Gastroesophageal sphincter (tissue), 4 donors: ENCODE data around the gene PNPLA7. TPM values are rescaled to one million over a fixed set of nuclear protein-coding genes. Genes with fewer than 3 reads are reported as not detected.
"Not testable (repeated sequence)": the region's sequence is repeated elsewhere in the genome, so short reads cannot be mapped to it uniquely, and the experiment has no call there.

Experiments used
- ATAC-seq: fragments of 150-250 bp; one replicate; pipeline ENCODE4 v1.9.1; 2016; ENCODE audit warnings: mild to moderate bottlenecking, moderate library complexity
- H3K27ac ChIP-seq, 4 donors: fragments of 200-600 bp; sonication (generic) in 3 of 4; 1 replicate in 3 of 4; 2 replicates in 1 of 4; pipeline ENCODE4 v1.5.1; 2016 to 2019
- H3K27me3 ChIP-seq: fragments of 200-600 bp; sonication (generic); one replicate; pipeline ENCODE4 v1.5.1; 2019
- H3K36me3 ChIP-seq, 2 donors: fragments of 200-600 bp; sonication (generic); one replicate each; pipeline ENCODE4 v1.5.1; 2019; ENCODE audit warnings: control low read depth in 1 of 2
- H3K4me1 ChIP-seq, 3 donors: fragments of 200-600 bp; sonication (generic); 1 replicate in 2 of 3; 2 replicates in 1 of 3; pipeline ENCODE4 v1.5.1; 2016 to 2019; ENCODE audit warnings: control low read depth in 2 of 3
- H3K4me3 ChIP-seq, 2 donors: fragments of 200-600 bp; sonication (generic); one replicate each; pipeline ENCODE4 v1.5.1; 2019; ENCODE audit warnings: mild to moderate bottlenecking in 1 of 2, moderate library complexity in 1 of 2
- H3K9me3 ChIP-seq, 3 donors: fragments of 200-600 bp; sonication (generic); one replicate each; pipeline ENCODE4 v1.5.1; 2017 to 2019; ENCODE audit warnings: control low read depth in 2 of 3
- EP300 ChIP-seq: sonication (generic); formaldehyde crosslinking; IDR thresholded peaks from one replicate; pipeline ENCODE4 v1.6.1; 2017; ENCODE audit warnings: antibody characterized with exemption, mild to moderate bottlenecking
- POLR2A ChIP-seq, 2 donors: fragments of 450-650 bp; IDR thresholded peaks; one replicate each; pipeline ENCODE4 v1.6.1; 2017; ENCODE audit warnings: antibody characterized with exemption in 2 of 2, mild to moderate bottlenecking in 2 of 2, moderate library complexity in 1 of 2
- POLR2AphosphoS5 ChIP-seq: sonication (generic); formaldehyde crosslinking; IDR thresholded peaks from one replicate; pipeline ENCODE4 v1.6.1; 2017; ENCODE audit warnings: antibody characterized with exemption
- whole genome bisulfite sequencing, 2 donors: methylation state at CpG; one replicate each; pipeline ENCODE4 v1.1.5; 2018; ENCODE audit warnings: low coverage in 1 of 2; 5-methylcytosine and 5-hydroxymethylcytosine counted together
- total RNA-seq, 4 donors: library from RNA; depleted of rRNA; stranded (reverse); fragments of >200 nt; gene quantifications; one replicate each; pipeline ENCODE4 v1.1.0, GENCODE V29; 2016
- TF ChIP-seq, protein P1 (sequence below), 4 experiments: fragments of 200-600 bp in 2 of 4; fragments of 450-650 bp in 2 of 4; sonication (generic) in 1 of 4; IDR thresholded peaks; one replicate each; pipeline ENCODE4 v1.5.1; 2017 to 2019; ENCODE audit warnings: antibody characterized with exemption in 4 of 4, mild to moderate bottlenecking in 2 of 4, moderate library complexity in 2 of 4

Gene PNPLA7
- total RNA-seq, 4 donors from 2014 or later: 2.0 to 11.2 (median 6.6) TPM

GRCh38 chr9:137511758-137512463 lies 38.3 kb downstream of the PNPLA7 start:
- no peak for ATAC-seq
- H3K36me3 ChIP-seq: peaks cover 0 to 37% of the 10 kb centered on the region in 2 donors
- TF ChIP-seq POLR2AphosphoS5 (no peak), EP300 (no peak), POLR2A (IDR thresholded peaks at IDR 0.05) (no peak)
- TF ChIP-seq, protein P1, sequence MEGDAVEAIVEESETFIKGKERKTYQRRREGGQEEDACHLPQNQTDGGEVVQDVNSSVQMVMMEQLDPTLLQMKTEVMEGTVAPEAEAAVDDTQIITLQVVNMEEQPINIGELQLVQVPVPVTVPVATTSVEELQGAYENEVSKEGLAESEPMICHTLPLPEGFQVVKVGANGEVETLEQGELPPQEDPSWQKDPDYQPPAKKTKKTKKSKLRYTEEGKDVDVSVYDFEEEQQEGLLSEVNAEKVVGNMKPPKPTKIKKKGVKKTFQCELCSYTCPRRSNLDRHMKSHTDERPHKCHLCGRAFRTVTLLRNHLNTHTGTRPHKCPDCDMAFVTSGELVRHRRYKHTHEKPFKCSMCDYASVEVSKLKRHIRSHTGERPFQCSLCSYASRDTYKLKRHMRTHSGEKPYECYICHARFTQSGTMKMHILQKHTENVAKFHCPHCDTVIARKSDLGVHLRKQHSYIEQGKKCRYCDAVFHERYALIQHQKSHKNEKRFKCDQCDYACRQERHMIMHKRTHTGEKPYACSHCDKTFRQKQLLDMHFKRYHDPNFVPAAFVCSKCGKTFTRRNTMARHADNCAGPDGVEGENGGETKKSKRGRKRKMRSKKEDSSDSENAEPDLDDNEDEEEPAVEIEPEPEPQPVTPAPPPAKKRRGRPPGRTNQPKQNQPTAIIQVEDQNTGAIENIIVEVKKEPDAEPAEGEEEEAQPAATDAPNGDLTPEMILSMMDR (IDR thresholded peaks at IDR 0.05): no peak
- no peaks in the 10 kb centered on the region for H3K27me3 ChIP-seq
- no peaks in the 10 kb centered on the region for H3K9me3 ChIP-seq
- no peaks in the 10 kb centered on the region for H3K4me1 ChIP-seq
- no peak overlapping the region for H3K27ac ChIP-seq
- H3K4me3 ChIP-seq: no peak overlapping the region
- 71 to 93% methylated on average over 4 to 6 of the region's 25 CpGs for WGBS, 2 donors

- H3K27me3 ChIP-seq, H3K9me3 ChIP-seq, H3K4me1 ChIP-seq, ATAC-seq, H3K27ac ChIP-seq, H3K4me3 ChIP-seq: not testable (repeated sequence)
- peaks cover 0 to 37% of the 10 kb centered on the region in 2 donors for H3K36me3 ChIP-seq
- 89 to 90% methylated on average over 2 to 7 of the region's 22 CpGs for WGBS, 2 donors
Observed at GRCh38 chr9:137511126-137511525, 39.1 kb downstream of the PNPLA7 start.

- WGBS, 2 donors: 81 to 86% methylated on average over 12 to 14 of the region's 14 CpGs
- TF ChIP-seq, protein P1 (IDR thresholded peaks at IDR 0.05): no peak
- TF ChIP-seq POLR2AphosphoS5 (no peak), EP300 (no peak), POLR2A (IDR thresholded peaks at IDR 0.05) (no peak)
- no peaks in the 10 kb centered on the region for H3K27me3 ChIP-seq
Observed at GRCh38 chr9:137509198-137509597, 41.0 kb downstream of the PNPLA7 start.

DNA sequence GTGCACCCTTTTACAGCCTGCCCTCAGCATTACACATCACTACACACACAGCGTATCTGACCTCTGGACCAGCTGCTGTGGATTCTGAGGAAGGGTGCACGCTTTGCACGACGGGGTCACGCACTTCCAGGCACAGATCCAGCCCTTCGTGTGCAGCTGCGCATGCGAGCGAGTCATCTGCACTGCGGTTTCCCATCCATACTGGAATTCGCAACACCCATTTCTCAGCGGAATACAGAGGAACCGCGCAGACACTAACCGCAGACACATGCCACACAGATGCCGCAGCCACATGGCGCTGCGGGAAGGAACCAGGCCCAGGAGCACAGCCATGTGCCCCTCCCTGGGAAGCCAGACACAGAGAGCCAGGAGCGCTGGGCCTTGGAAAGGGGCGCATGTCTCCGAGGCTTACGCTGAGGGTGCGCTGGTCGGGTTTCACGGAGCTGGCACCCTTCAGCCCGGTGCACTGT lies 43.5 kb downstream of the PNPLA7 start:
- Histone ChIP-seq H3K27me3 (no peaks in the 10 kb centered on the region), H3K27ac (no peak overlapping the region), H3K36me3 (peaks cover 0 to 22% of the 10 kb centered on the region in 2 donors), H3K4me3 (no peak overlapping the region), H3K9me3 (no peaks in the 10 kb centered on the region), H3K4me1 (no peaks in the 10 kb centered on the region)
- TF ChIP-seq POLR2AphosphoS5 (no peak), POLR2A (IDR thresholded peaks at IDR 0.05) (no peak), EP300 (no peak)
- TF ChIP-seq, protein P1 (IDR thresholded peaks at IDR 0.05): no peak
- no CpG with 5 or more reads among the region's 26 CpGs for WGBS, 2 donors
- no peak for ATAC-seq

More at GRCh38 chr9:137509198-137509597, 41.0 kb downstream of the PNPLA7 start:
- Histone ChIP-seq H3K36me3 (peaks cover 0 to 34% of the 10 kb centered on the region in 2 donors), H3K27ac (no peak overlapping the region), H3K4me3 (no peak overlapping the region), H3K4me1 (no peaks in the 10 kb centered on the region), H3K9me3 (no peaks in the 10 kb centered on the region)
- no peak for ATAC-seq

- Histone ChIP-seq H3K4me3 (no peak overlapping the region), H3K27ac (no peak overlapping the region), H3K4me1 (no peaks in the 10 kb centered on the region), H3K27me3 (no peaks in the 10 kb centered on the region), H3K9me3 (no peaks in the 10 kb centered on the region), H3K36me3 (peaks cover 0 to 21% of the 10 kb centered on the region in 2 donors)
- TF ChIP-seq EP300 (no peak), POLR2AphosphoS5 (no peak), POLR2A (IDR thresholded peaks at IDR 0.05) (no peak)
- TF ChIP-seq, protein P1 (IDR thresholded peaks at IDR 0.05): no peak
- no peak for ATAC-seq
- WGBS, 2 donors: 83% methylated on average over 5 of the region's 15 CpGs; no CpG with 5 or more reads in 1 of the 2 donors
Observed at GRCh38 chr9:137506274-137506673, 43.9 kb downstream of the PNPLA7 start.
